IMR-90 (cell line): Measurements from ENCODE around the gene NPLOC4. TPM values are rescaled to one million over a fixed set of nuclear protein-coding genes. Genes with fewer than 3 reads are reported as not detected.

Experiments used
- ATAC-seq: fragments of 200-7000 bp; cut with Tn5 transposase; 2 replicates; pipeline ENCODE4 v1.9.1; 2020; ENCODE audit warnings: low read depth, mild to moderate bottlenecking, moderate library complexity
- BruUV-seq: library from RNA; stranded (reverse); fragments of 400-500 nt; replicated peaks from 2 replicates; lab custom pipeline; 2021; lab: Mats Ljungman, UMichigan
- CTCF ChIA-PET: fragments of 300-600 bp; formaldehyde crosslinking; extraction: SDS; loops from one replicate; lab custom pipeline; 2021; ENCODE audit warnings: antibody characterized with exemption; lab: Yijun Ruan, JAX
- POLR2A ChIA-PET: fragments of 300-600 bp; sonication (Branson Sonifier 250); formaldehyde crosslinking; loops from one replicate; lab custom pipeline; 2022; ENCODE audit warnings: antibody characterized with exemption; ENCODE audit not compliant: unreplicated experiment; lab: Charles Lee
- DNase-seq: peaks from one replicate; pipeline ENCODE4 v3.0.0; 2013
- H2AFZ ChIP-seq: replicated peaks from 2 replicates; pipeline ENCODE3; 2013; ENCODE audit warnings: low read length, mild to moderate bottlenecking; ENCODE audit not compliant: poor library complexity
- H2AK5ac ChIP-seq: 2 replicates; pipeline ENCODE4 v1.6.1; 2013; ENCODE audit warnings: low read depth, low read length, inconsistent platforms
- H2AK9ac ChIP-seq: replicated peaks from 2 replicates; pipeline ENCODE3; 2013; ENCODE audit warnings: mild to moderate bottlenecking, low read depth, low read length, moderate library complexity; ENCODE audit not compliant: poor library complexity
- H2BK120ac ChIP-seq: 2 replicates; pipeline ENCODE4 v1.6.1; 2013; ENCODE audit warnings: low read depth, low read length, inconsistent platforms
- H2BK15ac ChIP-seq: 3 replicates; pipeline ENCODE4 v1.6.1; 2013; ENCODE audit warnings: low read depth, low read length, inconsistent platforms
- H2BK20ac ChIP-seq: 2 replicates; pipeline ENCODE4 v1.6.1; 2013; ENCODE audit warnings: low read depth, mild to moderate bottlenecking, inconsistent platforms, low read length, moderate library complexity
- H2BK5ac ChIP-seq: 2 replicates; pipeline ENCODE4 v1.6.1; 2013; ENCODE audit warnings: mild to moderate bottlenecking, low read depth, low read length, inconsistent platforms; ENCODE audit not compliant: poor library complexity, severe bottlenecking
- H3K14ac ChIP-seq: replicated peaks from 2 replicates; pipeline ENCODE4 v1.6.1; 2013; ENCODE audit warnings: low read depth, low read length, inconsistent platforms
- H3K18ac ChIP-seq: 2 replicates; pipeline ENCODE4 v1.6.1; 2013; ENCODE audit warnings: low read depth, low read length, control low read depth
- H3K23ac ChIP-seq: 2 replicates; pipeline ENCODE4 v1.6.1; 2013; ENCODE audit warnings: low read depth, low read length, inconsistent platforms
- H3K27ac ChIP-seq: 2 replicates; pipeline ENCODE4 v1.5.1; 2013; ENCODE audit warnings: mild to moderate bottlenecking, control low read depth, low read length; ENCODE audit not compliant: insufficient read depth
- H3K27me3 ChIP-seq: 2 replicates; pipeline ENCODE4 v1.6.1; 2013; ENCODE audit warnings: low read length; ENCODE audit not compliant: control insufficient read depth, insufficient read depth
- H3K36me3 ChIP-seq: 2 replicates; pipeline ENCODE4 v1.6.1; 2013; ENCODE audit warnings: low read length, mixed read lengths; ENCODE audit not compliant: control insufficient read depth, insufficient read depth
- H3K4ac ChIP-seq: 2 replicates; pipeline ENCODE4 v1.6.1; 2013; ENCODE audit warnings: low read depth, low read length, inconsistent platforms
- H3K4me1 ChIP-seq: 2 replicates; pipeline ENCODE4 v1.6.1; 2013; ENCODE audit warnings: low read length, mixed read lengths; ENCODE audit not compliant: control insufficient read depth, insufficient read depth
- H3K4me2 ChIP-seq: 2 replicates; pipeline ENCODE4 v1.6.1; 2013; ENCODE audit warnings: low read depth, mild to moderate bottlenecking, control low read depth, low read length, moderate library complexity
- H3K4me3 ChIP-seq: 2 replicates; pipeline ENCODE4 v1.5.1; 2013; ENCODE audit warnings: low read depth, mild to moderate bottlenecking, control low read depth, low read length, moderate library complexity; ENCODE audit not compliant: insufficient read depth
- H3K56ac ChIP-seq: 2 replicates; pipeline ENCODE4 v1.6.1; 2013; ENCODE audit warnings: low read length, inconsistent platforms; ENCODE audit not compliant: insufficient read depth; ENCODE audit errors: extremely low read depth
- H3K79me1 ChIP-seq, 2 experiments: 2 replicates each; pipeline ENCODE4 v1.6.1; 2013; ENCODE audit warnings: low read length in 2 of 2, inconsistent platforms in 1 of 2, low read depth in 1 of 2
- H3K9ac ChIP-seq: 2 replicates; pipeline ENCODE4 v1.6.1; 2013; ENCODE audit warnings: low read depth, low read length, control low read depth
- H3K9me1 ChIP-seq: 2 replicates; pipeline ENCODE4 v1.6.1; 2013; ENCODE audit warnings: low read length, inconsistent platforms; ENCODE audit not compliant: insufficient read depth
- H3K9me3 ChIP-seq: 2 replicates; pipeline ENCODE4 v1.6.1; 2013; ENCODE audit warnings: low read length; ENCODE audit not compliant: control insufficient read depth, insufficient read depth
- H4K20me1 ChIP-seq: 2 replicates; pipeline ENCODE4 v1.6.1; 2013; ENCODE audit warnings: low read length, inconsistent platforms; ENCODE audit not compliant: insufficient read depth
- H4K5ac ChIP-seq: 2 replicates; pipeline ENCODE4 v1.6.1; 2013; ENCODE audit warnings: mild to moderate bottlenecking, low read depth, low read length, control low read depth
- H4K8ac ChIP-seq, 2 experiments: 2 replicates each; pipeline ENCODE4 v1.6.1; 2013; ENCODE audit warnings: low read depth in 2 of 2, low read length in 2 of 2, control low read depth in 1 of 2, inconsistent platforms in 1 of 2
- H4K91ac ChIP-seq: 2 replicates; pipeline ENCODE4 v1.6.1; 2013; ENCODE audit warnings: low read depth, low read length, inconsistent platforms; ENCODE audit not compliant: insufficient read depth
- BHLHE40 ChIP-seq: fragments of 150-350 bp; IDR thresholded peaks from 2 replicates; pipeline ENCODE4 v1.6.1; 2016; ENCODE audit warnings: mild to moderate bottlenecking, low read depth, low read length
- CEBPB ChIP-seq: IDR thresholded peaks from 2 replicates; pipeline ENCODE4 v1.6.1; 2012; ENCODE audit warnings: low read depth, low read length, improper control_type of control experiment
- CHD1 ChIP-seq: IDR thresholded peaks from 2 replicates; pipeline ENCODE4 v1.6.1; 2012; ENCODE audit warnings: low read depth, low read length, improper control_type of control experiment
- ELK1 ChIP-seq: fragments of 150-350 bp; IDR thresholded peaks from 2 replicates; pipeline ENCODE4 v1.6.1; 2016; ENCODE audit warnings: low read depth, mild to moderate bottlenecking, low read length, moderate library complexity, borderline replicate concordance
- FOS ChIP-seq: fragments of 150-350 bp; IDR thresholded peaks from 2 replicates; pipeline ENCODE4 v1.6.1; 2016; ENCODE audit warnings: low read depth, low read length
- MAFK ChIP-seq: IDR thresholded peaks from 2 replicates; pipeline ENCODE4 v1.6.1; 2012; ENCODE audit warnings: low read depth, low read length, improper control_type of control experiment
- MAZ ChIP-seq: IDR thresholded peaks from 2 replicates; pipeline ENCODE4 v1.6.1; 2012; ENCODE audit warnings: low read depth, mild to moderate bottlenecking, low read length, improper control_type of control experiment, moderate library complexity, borderline replicate concordance
- MXI1 ChIP-seq: IDR thresholded peaks from 2 replicates; pipeline ENCODE4 v1.6.1; 2012; ENCODE audit warnings: low read depth, mild to moderate bottlenecking, low read length, moderate library complexity, borderline replicate concordance
- NFE2L2 ChIP-seq: fragments of 150-350 bp; IDR thresholded peaks from 2 replicates; pipeline ENCODE4 v1.6.1; 2016; ENCODE audit warnings: low read depth, mild to moderate bottlenecking, low read length
- POLR2A ChIP-seq: IDR thresholded peaks from 2 replicates; pipeline ENCODE4 v1.6.1; 2012; ENCODE audit warnings: mild to moderate bottlenecking, low read depth, low read length
- RAD21 ChIP-seq: IDR thresholded peaks from 2 replicates; pipeline ENCODE4 v1.6.1; 2012; ENCODE audit warnings: low read length, improper control_type of control experiment
- RCOR1 ChIP-seq: IDR thresholded peaks from 2 replicates; pipeline ENCODE4 v1.6.1; 2012; ENCODE audit warnings: mild to moderate bottlenecking, low read length, improper control_type of control experiment; ENCODE audit not compliant: insufficient replicate concordance
- RFX5 ChIP-seq: IDR thresholded peaks from 2 replicates; pipeline ENCODE4 v1.8.0; 2012; ENCODE audit warnings: low read depth, mild to moderate bottlenecking, low read length, moderate library complexity
- WGBS, 2 experiments: methylation state at CpG; one replicate each; pipeline versions ENCODE4 v1.1.5 to v1.1.7; 2013; ENCODE audit warnings: missing lambda C conversion rate in 2 of 2; ENCODE audit not compliant: insufficient read length in 1 of 2; ENCODE audit errors: extremely low coverage in 2 of 2; 5-methylcytosine and 5-hydroxymethylcytosine counted together
- dilution Hi-C: fragments of 300-500 bp; cut with HindIII; formaldehyde crosslinking; loops from one replicate; pipeline ENCODE4 v1.14.3; 2018; ENCODE audit warnings: low sequenced_read_pairs; ENCODE audit not compliant: unreplicated experiment
- in situ Hi-C: fragments of 300-500 bp; cut with MboI; formaldehyde crosslinking; loops from 3 replicates; pipeline ENCODE4 v1.14.3; 2019; ENCODE audit warnings: low sequenced_read_pairs, inconsistent platforms, mixed read lengths
- intact Hi-C: fragments of 100-400 bp; cut with micrococcal nuclease; formaldehyde crosslinking; loops from 2 replicates; pipeline ENCODE4 v1.10.0; 2022
- polyA plus RNA-seq, 3 experiments: library from polyadenylated mRNA; depleted of rRNA; stranded (reverse); fragments of >200 nt; gene quantifications; 2 replicates each; pipeline ENCODE4 v1.2.3, GENCODE V29; 2012; ENCODE audit warnings: low replicate concordance in 1 of 3
- total RNA-seq: library from RNA; depleted of rRNA; stranded (reverse); fragments of >200 nt; gene quantifications from 2 replicates; pipeline ENCODE4 v1.2.3, GENCODE V29; 2012
- TF ChIP-seq, protein P1 (sequence below): fragments of 150-350 bp; IDR thresholded peaks from 2 replicates; pipeline ENCODE4 v1.6.1; 2017; ENCODE audit warnings: mild to moderate bottlenecking, antibody characterized with exemption, low read length, low read depth
- TF ChIP-seq, protein P2 (sequence below): conservative IDR thresholded peaks from 2 replicates; pipeline ENCODE4 v1.5.1; 2012; ENCODE audit warnings: mild to moderate bottlenecking, low read depth, low read length, improper control_type of control experiment

NPLOC4 gene
- total and polyA plus RNA-seq, 2 of the 4 experiments (the other 2 are of a cell fraction), result 70.4 to 78.3 TPM

GRCh38 chr17:81601525-81602120 is 35.3 kb downstream of the NPLOC4 start:
- WGBS, 2 experiments, result no CpG with 5 or more reads among the region's 9 CpGs
- in situ Hi-C loops (no loop called here), dilution Hi-C loops (no loop called here), intact Hi-C loops (loop anchor here (1.0 kb wide), 2 partner anchors 48 to 80 kb away; no protein-coding TSS in a partner anchor)
- DNase-seq (peak; percentile 78), ATAC-seq (peak; percentile 96)
- Histone ChIP-seq H3K4ac (no peak overlapping the region), H3K27me3 (no peaks in the 10 kb centered on the region), H2BK5ac (no peak overlapping the region), H3K9me1 (peaks cover 3% of the 10 kb centered on the region; the same call in 1 of the 2 replicates), H3K27ac (no peak overlapping the region), H4K20me1 (peaks cover 26% of the 10 kb centered on the region), H3K56ac (no peak overlapping the region), H4K91ac (no peak overlapping the region), H2BK15ac (no peak overlapping the region), H3K9me3 (no peaks in the 10 kb centered on the region), H3K4me2 (no peak overlapping the region), H3K23ac (no peak overlapping the region), H3K14ac (no peak overlapping the region), H3K36me3 (peaks cover 51% of the 10 kb centered on the region), H3K18ac (no peak overlapping the region), H4K5ac (no peak overlapping the region), H2AK9ac (no peak overlapping the region), H3K79me1 (peaks cover 18 to 53% of the 10 kb centered on the region in 2 experiments), H2AFZ (no peak overlapping the region), H2AK5ac (no peak overlapping the region), H3K4me3 (no peak overlapping the region), H4K8ac (no peak overlapping the region; a peak in 1 of 4 replicates), H2BK120ac (no peak overlapping the region), H2BK20ac (no peak overlapping the region), H3K4me1 (peaks cover 3% of the 10 kb centered on the region; the same call in 1 of the 2 replicates), H3K9ac (no peak overlapping the region)
- BruUV-seq, result no TSS peak
- ChIA-PET POLR2A (no interaction called here), CTCF (interaction anchor here (0.5 to 1.7 kb wide), 3 partner anchors 33 to 93 kb away, joined by 3 to 4 read pairs (median 4); no protein-coding TSS in a partner anchor)
- TF ChIP-seq, protein P1, sequence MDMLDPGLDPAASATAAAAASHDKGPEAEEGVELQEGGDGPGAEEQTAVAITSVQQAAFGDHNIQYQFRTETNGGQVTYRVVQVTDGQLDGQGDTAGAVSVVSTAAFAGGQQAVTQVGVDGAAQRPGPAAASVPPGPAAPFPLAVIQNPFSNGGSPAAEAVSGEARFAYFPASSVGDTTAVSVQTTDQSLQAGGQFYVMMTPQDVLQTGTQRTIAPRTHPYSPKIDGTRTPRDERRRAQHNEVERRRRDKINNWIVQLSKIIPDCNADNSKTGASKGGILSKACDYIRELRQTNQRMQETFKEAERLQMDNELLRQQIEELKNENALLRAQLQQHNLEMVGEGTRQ, result no peak
- TF ChIP-seq CEBPB, result no peak
- TF ChIP-seq MXI1, result no peak
- TF ChIP-seq NFE2L2, result no peak
- TF ChIP-seq CHD1, result no peak
- TF ChIP-seq FOS, result no peak
- TF ChIP-seq, protein P2, sequence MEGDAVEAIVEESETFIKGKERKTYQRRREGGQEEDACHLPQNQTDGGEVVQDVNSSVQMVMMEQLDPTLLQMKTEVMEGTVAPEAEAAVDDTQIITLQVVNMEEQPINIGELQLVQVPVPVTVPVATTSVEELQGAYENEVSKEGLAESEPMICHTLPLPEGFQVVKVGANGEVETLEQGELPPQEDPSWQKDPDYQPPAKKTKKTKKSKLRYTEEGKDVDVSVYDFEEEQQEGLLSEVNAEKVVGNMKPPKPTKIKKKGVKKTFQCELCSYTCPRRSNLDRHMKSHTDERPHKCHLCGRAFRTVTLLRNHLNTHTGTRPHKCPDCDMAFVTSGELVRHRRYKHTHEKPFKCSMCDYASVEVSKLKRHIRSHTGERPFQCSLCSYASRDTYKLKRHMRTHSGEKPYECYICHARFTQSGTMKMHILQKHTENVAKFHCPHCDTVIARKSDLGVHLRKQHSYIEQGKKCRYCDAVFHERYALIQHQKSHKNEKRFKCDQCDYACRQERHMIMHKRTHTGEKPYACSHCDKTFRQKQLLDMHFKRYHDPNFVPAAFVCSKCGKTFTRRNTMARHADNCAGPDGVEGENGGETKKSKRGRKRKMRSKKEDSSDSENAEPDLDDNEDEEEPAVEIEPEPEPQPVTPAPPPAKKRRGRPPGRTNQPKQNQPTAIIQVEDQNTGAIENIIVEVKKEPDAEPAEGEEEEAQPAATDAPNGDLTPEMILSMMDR, result peak; percentile 85
- no peak for TF ChIP-seq RFX5
- no peak for TF ChIP-seq MAZ
- no peak for TF ChIP-seq RCOR1
- TF ChIP-seq ELK1, result no peak
- TF ChIP-seq POLR2A, result 0 out of 2 replicates have a peak, but pooled peaks have one; percentile 31
- TF ChIP-seq BHLHE40, result no peak
- TF ChIP-seq RAD21, result peak; percentile 88
- TF ChIP-seq MAFK, result no peak
